Stimulated activated CD4-positive, alpha-beta T cell treated with anti-CD3 and anti-CD28 coated beads, Interleukin-4, amount 100 ng/mL, for 4 hours (primary cell): Measurements from ENCODE around the gene B4GAT1.

Source experiments
- DNase-seq, 2 experiments: peaks; one replicate each; pipeline ENCODE4 v3.0.0-alpha.2; 2020

Gene B4GAT1

DNA sequence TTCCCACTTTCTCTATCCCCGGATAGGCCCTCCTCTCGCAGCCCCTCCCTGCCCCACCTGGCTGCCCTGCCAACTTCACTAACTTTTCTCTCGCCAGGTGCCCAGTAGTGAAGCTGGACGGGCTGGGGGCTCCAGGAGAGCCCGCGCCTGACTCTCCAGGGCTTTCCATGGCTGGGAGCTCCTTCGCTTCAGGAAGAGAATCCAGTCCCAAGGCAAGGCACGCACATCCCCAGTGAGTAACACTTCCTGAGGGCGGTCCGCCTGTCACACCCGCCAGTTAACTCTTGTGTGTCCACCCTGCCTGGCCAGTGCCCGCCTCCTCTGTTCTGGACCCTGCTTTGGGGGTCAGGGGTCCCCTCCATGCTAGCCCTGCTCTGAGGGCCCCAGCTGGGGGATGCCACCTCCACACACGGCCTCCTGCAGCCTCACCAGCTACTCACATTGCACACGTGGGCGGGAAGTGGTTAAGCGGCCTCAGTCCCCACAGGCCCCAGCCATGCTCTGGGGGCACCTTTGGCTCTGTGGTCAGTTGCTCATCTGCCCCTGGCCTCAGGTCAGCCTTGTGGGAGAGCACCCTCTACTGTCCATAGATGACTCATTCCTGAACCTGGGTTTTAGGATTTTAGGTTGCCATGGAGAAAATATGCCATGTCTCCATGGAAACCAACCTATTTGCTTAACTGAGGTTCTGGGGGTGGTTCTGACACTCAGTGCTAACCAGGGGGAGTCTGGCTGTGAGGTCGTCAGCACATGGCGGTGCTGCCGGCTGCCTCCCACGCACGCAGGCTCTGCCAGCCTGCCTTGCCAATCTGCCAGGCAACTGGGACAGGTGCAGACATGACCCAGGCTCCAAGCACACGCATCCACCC, 11.0 kb downstream of the B4GAT1 start, which contains the start of gene RIN1:
Gene RIN1, minus strand, starts transcription at position 201 of the 869 bp plus-strand sequence. Its CDS starts 32 bp downstream, at position 169.
- DNase-seq: peak in 1 of 2 experiments; percentile 58

GRCh38 chr11:66335531-66336233, 11.7 kb downstream of the B4GAT1 start:
- no peak for DNase-seq

- DNase-seq: no peak
Measured at GRCh38 chr11:66334605-66335442, 12.6 kb downstream of the B4GAT1 start.

DNA sequence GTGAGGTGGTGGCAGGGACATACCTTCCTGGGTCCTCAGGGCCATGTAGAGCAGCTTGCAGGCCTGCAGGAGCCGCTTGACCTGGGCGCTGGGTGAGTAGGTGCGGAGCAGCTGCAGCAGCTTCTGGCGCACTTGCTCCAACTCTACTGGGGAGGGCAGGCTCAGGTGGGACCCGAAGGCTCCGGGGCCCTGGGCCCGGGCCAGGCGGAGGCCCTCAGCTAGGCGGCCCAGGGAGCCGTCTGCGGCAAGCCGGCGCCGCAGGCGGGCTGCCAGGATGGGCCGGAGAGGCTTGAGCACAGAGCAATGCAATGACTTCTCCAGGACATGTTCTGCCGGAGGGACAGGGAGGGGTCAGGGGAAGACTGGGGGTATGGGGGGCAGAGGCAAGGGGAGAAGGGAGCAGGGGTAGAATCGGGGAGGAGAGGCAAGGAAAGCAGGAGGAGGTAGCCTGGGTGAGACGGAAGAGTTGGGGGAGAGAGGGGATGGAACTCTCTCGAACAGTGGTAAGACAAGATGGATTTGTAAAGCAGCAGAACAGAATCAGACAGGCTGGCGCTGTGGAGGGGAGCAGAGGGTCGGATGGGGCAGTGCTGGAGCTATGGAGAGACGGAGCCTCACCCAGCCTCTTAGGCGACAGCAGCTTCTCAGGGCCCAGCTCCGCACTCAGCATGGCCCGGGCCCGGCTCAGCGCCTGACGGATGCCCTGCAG, 13.4 kb downstream of the B4GAT1 start:
- no peak for DNase-seq

DNA sequence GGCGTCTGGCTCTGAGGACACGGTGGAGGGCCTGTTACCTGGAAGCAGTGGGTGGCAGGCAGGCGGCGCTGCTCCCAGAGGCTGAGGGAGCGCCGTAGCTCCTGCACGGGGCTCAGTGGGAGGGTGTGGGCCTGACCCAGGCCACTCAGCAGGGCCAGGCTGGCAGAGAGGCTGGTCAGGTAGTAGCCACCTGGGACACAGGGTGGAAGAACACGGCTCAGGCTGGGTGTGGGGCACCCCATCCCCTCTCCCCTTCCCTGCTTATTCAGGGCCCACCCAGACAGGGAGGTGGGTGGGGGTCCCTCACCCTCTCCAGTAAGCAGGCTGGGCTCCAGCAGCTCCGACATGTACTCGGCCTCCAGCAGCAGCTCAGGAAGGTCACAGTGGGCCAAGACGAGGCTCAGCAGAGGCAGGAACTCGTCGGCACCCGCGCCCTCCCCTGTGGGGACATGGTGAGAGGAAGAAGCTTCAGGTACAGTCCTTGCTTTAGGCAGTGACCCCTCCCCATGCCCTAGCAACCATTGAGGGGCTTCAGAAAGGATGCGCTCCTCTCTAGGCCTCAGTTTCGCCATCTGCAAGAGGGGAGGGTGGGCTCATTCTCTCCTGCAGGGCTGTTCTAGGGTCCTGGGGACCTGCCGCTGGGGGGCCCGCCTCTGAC, 14.1 kb downstream of the B4GAT1 start:
- no peak for DNase-seq

- no peak for DNase-seq
Measured at GRCh38 chr11:66332371-66333219, 14.8 kb downstream of the B4GAT1 start.

DNA sequence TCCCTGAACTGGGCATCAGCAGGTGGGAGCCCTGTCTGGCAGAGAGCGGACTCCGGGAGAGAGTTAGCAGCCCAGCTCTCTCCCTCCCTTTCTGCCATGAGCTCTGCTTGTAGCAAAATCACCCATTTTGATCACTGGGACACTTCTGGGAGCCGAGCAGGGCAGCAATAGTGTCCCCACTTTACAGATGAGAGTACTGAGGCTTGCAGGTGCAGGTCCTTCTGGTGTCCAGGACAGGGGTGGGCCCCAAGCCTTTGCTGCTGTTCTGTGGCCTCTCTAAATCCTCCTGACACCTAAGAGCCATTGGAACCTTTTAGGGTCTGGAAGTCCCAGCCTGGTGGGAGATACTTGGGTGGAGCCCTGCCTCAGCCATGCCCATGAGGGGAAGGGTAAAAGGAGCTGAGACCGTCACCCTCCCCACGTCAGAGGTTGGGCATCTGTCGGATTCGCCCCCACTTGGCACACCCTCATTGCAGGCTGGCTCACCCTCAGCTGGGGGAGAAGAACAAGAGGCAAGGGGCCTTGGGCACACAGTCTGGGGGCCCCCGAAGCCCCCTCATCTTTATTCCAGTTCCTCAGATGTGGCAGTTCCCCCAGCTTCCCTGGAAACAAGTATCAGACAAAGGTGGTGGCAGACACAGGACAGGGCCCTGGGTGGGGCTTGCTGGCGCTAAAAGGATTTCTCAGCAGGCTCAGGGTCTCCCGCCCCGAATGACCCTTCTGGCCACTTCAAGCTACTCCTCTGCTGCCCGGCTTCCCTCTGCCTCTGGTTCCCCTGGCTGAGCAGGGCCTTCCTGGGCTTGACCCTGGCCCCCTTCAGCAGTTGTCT, 15.7 kb downstream of the B4GAT1 start:
- no peak for DNase-seq

DNA sequence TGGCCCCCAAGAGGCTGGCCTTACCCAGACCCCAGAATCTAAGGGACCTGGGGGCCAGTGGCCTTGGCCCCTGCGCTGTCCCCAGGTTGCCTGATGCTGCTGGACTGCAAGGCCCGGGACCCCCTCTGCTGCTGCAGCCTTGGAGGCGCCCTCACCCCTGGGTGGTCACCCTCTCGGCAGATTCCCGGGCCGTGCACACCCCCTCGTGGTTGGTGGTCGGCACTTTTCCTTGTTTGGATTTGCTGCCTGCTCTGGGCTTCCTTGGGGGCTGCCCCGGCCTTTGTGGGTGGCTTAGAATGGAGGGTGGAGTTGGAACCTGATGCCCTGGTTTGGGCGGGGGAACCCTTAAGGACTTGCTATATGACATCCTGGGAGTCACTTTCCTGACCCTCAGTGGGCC, 16.5 kb downstream of the B4GAT1 start:
- no peak for DNase-seq

DNA sequence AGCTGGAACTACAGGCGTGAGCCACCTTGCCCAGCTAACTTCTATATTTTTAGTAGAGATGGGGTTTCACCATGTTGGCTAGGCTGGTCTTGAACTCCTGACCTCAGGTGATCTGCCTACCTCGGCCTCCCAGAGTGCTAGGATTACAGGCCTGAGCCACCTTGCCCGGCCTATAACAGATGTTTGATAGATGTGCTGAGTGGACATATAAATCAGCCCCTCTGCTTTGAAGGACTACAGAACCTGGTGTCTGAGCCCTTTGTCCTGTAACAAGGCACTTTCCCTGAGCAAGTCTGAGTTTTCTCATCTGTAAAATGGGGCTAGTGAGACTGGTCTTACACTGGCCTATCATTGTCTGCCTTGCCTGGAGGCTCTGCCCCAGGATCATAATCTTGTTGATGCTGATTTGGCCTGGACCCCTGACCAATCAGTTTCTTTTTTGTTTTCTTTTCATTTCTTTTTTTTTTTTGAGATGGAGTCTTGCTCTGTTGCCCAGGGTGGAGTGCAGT, 18.2 kb downstream of the B4GAT1 start:
- DNase-seq: no peak

DNA sequence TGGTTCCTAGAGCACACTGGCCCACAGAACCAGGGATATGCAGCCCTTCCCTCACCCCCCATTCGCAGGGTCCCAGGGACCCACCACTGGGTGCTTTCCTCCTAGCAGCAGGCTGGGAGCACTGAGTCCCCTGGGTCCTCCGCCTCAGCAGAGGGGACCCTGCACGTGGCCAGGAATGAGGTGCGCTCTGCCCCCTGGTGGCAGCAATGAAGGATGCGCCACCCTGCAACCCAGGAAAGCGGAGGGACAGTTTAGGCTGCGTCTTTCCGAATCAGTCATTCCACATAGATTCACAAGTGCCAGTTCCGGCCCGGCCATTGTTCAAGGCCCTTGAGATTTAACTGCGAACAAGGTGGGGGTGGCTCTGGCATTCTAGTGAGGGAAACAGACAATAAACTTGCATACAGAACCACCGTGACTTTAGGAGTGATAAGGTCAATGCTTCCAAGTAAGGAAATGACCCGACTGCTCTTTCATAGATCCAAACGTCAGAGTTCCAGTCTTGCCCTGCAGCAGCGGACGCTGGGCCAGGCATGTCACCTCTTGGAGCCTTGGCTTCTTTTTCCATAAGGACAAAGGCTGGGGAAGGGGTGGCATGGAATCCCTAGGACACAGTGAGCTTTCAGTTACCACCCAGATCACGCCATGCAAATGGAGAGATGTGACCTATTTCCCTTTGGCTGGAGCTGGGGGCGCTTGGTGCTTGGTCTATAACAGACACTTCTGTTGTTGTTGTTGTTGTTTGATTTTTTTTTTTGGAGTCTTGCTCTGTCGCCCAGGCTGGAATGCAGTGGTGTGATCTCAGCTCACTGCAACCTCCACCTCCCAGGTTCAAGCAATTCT, 18.9 kb downstream of the B4GAT1 start:
- DNase-seq: peak; percentile 75 to 77

DNA sequence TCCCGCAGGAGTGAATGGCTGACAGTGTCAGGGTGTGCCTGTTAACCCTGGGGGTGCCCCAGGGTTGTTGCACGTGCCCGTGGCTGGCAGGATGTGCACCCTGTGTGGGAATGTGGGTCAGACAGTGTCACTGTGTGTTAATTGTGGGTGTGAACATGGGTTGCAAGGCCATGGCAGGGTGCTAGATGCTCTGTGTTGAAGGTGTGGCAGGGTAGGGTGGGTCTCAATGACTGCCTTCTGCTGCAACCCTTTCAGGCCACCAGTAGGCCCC, 19.5 kb downstream of the B4GAT1 start:
- no peak for DNase-seq

DNA sequence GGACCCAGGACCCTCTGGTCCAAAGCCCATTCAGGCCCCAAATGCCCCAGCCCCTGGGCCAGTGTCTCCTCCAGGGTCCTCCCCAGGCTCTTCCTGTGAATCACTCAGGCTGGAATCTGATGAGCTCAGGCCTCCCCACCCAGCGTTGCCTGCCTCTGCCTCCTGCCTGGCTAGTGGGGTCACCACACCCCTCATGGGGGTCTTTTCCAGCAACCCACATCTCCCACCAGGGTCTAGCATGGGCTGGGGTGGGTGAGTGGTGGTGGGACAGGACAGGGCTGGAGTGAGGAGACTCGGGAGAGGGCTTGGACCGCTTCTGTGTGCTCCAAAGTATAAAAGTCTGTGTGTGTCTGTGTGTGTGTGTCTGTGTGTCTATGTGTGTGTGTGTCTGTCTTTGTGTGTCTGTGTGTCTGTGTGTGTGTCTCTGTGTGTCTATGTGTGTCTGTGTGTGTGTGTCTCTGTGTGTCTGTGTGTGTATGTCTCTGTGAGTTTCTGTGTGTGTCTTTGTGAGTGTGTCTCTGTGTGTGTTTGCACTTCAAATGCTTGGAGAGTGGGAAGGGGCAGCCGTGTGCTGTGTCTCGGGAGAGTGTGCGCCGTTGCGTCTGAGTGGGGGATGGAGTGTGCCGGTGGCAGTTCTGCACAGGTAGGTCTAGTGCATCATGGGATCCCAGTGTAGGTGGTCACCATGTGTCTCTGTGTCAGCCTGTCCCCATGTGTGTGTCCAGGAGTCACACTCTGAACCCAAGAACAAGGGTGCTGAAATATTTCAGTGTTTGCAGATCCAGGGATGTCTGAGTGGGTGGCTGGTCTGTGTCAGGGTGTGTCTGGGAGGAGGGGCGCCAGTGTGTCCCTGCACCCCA, 20.0 kb downstream of the B4GAT1 start:
- DNase-seq: no peak

DNA sequence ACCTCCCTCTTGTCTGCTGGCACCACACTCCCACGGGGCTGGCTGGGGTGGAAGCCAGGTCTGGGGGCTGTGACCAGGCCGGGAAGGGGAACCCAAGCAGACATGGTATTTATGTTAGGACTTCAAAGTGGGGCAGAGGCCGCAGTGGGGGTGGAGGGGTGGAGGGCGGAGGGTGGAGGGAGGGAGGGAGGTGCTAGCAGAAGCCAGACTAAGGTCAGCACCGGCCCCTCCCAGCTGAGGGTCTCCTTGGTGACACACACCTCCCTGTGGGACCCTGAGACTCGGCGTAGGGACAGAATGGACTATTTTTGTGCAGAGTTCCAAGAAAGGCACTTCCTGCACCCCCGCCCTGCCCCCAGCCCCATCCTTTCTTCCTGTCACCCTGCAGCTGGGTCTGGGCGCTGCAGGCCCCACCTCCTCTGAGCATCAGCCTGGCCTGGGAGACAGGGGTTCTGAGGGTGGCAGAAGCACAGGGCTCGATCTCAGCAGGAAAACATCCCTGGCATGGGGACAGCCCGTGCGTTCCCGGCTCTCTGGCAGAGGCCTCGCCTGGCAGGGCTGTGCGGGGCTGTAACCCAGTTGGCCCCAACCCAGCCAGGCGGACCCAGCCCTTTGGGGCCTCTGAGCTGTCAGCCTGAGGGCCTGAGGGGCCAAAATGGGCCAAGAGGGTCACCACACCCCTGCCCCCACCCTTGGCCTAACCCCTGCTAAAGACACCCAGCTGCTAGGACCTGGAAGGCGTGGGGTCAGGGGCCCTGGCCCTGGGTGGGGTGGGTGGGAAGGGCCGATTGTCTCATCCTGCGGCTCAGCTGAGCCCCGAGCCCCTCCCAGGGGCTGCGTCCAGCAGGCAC, 20.9 kb downstream of the B4GAT1 start:
- no peak for DNase-seq

GRCh38 chr11:66325263-66325671, 22.2 kb downstream of the B4GAT1 start:
- DNase-seq: no peak

DNA sequence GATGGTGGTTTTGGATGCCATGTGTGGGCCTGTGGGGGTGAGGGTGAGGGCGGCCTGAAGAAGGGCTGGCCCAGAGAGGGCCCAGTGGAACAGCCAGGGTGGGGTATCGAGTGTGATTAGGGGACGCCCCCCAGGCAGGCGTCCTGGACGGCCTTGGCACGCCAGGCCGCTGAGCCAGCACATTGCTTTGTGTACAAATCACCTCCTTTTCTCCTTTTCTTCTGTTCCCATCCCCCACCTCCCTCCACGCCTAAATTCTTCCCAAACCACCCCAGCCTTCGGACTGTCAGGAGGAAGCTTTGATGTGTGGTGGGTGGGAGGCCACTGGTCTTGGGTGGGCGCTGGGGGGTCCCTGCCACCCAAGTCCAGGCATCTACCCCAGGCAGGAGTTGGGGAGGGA, 22.8 kb downstream of the B4GAT1 start:
- DNase-seq: no peak

- no peak for DNase-seq
Measured at GRCh38 chr11:66323684-66324083, 23.7 kb downstream of the B4GAT1 start.
